Coronary artery (tissue), 2 donors: ENCODE data around the gene CEP120.

Experiments
- DNase-seq: peaks from one replicate; pipeline ENCODE4 v3.0.0-alpha.2; 2017; ENCODE audit warnings: low spot score
- H3K27ac ChIP-seq, 2 donors: fragments of 200-600 bp; sonication (generic); one replicate each; pipeline ENCODE4 v1.5.1; 2016 to 2019
- H3K4me3 ChIP-seq: fragments of 200-600 bp; sonication (generic); 2 replicates; pipeline ENCODE4 v1.5.1; 2016; ENCODE audit warnings: mild to moderate bottlenecking, moderate library complexity
- TF ChIP-seq, protein P1 (sequence below): fragments of 200-600 bp; sonication (generic); IDR thresholded peaks from one replicate; pipeline ENCODE4 v1.5.1; 2019; ENCODE audit warnings: antibody characterized with exemption

Gene CEP120

DNA sequence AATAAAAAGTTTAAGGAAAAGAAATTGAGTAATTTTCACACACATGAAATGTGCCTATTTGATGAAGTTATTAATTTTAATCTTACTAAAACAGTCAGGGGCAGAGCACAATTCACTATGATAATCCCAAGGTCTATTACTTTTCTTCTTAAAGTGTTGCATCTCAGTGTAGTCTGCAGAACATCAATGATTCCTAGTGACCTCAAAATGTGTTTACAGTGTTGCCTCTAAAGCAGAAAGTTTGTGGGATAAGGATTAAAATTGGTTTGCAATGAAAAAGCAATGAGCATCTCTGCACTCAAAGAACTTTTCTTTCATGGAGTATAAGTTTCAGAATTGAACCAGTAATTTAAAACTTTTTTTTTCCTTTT is 63.0 kb downstream of the CEP120 start:
- TF ChIP-seq, protein P1, sequence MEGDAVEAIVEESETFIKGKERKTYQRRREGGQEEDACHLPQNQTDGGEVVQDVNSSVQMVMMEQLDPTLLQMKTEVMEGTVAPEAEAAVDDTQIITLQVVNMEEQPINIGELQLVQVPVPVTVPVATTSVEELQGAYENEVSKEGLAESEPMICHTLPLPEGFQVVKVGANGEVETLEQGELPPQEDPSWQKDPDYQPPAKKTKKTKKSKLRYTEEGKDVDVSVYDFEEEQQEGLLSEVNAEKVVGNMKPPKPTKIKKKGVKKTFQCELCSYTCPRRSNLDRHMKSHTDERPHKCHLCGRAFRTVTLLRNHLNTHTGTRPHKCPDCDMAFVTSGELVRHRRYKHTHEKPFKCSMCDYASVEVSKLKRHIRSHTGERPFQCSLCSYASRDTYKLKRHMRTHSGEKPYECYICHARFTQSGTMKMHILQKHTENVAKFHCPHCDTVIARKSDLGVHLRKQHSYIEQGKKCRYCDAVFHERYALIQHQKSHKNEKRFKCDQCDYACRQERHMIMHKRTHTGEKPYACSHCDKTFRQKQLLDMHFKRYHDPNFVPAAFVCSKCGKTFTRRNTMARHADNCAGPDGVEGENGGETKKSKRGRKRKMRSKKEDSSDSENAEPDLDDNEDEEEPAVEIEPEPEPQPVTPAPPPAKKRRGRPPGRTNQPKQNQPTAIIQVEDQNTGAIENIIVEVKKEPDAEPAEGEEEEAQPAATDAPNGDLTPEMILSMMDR: no peak
- Histone ChIP-seq H3K4me3 (no peak overlapping the region), H3K27ac (no peak overlapping the region)
- DNase-seq: no peak

DNA sequence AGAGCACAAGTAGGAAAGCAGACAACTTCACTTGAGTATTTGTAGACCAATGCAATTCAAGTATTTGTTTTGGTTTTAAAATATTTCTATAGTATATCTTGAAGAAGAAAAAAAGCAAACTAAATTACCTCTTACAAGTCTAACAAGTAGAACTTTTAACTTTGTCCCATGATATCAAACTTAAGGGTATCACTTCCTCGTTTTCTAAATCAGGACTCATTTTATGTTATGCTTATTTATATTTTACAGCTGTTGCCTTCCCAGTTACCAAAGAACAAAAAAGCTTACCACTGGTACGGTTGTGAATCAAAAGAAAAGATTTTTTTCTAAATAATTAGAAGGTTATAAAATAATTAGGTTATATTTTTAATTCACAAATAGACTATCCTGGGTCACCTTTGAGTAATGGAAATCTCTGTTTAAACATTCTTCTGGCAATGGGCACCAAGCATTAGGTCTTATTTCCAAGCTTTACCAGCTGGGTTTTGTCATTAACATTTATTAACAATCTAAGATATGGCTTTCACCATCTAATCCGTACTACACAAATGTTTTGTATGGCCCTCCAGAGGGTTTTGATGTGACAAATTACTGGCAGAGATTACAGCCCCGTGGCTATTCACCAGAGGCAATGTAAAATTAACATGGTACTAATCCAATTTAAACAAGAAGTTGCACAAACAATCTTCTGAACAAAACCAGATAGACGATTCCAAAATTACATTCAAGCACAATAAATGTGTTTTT is 63.6 kb downstream of the CEP120 start:
- Histone ChIP-seq H3K4me3 (no peak overlapping the region), H3K27ac (no peak overlapping the region)
- TF ChIP-seq, protein P1: no peak
- DNase-seq: no peak

DNA sequence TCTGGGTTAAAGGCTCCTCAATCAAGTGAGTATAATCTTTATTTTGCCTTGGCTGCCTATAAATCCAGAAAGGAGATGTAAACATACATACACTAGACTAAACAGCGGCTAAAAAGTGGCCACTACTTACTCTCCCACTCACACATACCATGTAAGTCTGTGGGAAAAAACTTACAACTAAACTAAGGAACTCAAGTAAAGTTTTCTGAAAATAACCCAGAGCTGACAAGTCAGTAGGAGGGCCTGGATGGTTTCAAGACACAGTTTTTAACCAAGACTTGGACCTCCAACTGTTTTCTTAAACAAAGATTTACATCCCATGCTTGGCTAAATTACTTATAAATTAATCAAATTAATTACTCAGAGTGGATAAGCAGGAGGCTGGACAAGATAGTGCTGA is 64.5 kb downstream of the CEP120 start:
- TF ChIP-seq, protein P1: no peak
- no peak for DNase-seq
- Histone ChIP-seq H3K4me3 (no peak overlapping the region), H3K27ac (no peak overlapping the region)

DNA sequence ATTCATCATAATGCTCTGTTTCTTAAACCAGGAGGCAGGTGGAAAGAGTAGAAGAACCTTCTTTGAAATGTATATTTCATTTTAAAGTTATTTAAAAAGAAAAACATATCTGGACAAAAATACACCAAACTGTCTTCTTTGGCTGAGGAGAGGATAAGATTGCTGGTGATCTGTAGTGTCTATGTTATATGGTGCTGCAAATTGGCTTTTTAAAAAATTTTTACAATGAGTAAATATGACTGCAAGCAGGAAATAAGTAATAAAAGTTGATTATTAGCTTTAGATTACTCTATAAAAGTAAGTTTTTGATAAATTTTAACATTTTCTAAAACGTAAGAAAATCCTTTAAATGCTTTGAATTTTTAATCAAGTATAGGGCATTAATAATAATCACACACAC is 64.9 kb downstream of the CEP120 start:
- TF ChIP-seq, protein P1: no peak
- DNase-seq: no peak
- H3K27ac ChIP-seq: no peak overlapping the region
- no peak overlapping the region for H3K4me3 ChIP-seq

DNA sequence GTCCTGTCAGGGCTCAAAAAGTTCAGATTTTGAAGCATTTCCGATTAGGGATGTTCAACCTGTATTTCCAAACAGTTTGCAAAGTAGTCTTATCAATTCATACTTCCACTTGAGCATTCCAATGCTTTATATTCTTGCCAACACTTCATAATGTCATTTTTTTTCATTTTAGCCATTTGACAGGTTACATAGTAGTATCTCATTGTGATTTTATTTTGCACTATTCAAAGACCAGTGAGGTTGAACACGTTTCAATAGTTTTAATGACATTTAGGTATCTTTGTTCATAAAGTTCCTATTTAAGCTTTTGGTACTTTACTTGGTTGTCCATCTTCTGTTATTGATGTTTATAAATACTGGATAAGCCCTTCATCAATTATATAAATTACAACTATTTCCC is 71.4 kb downstream of the CEP120 start:
- DNase-seq: no peak
- TF ChIP-seq, protein P1: no peak
- H3K4me3 ChIP-seq: no peak overlapping the region
- no peak overlapping the region for H3K27ac ChIP-seq

DNA sequence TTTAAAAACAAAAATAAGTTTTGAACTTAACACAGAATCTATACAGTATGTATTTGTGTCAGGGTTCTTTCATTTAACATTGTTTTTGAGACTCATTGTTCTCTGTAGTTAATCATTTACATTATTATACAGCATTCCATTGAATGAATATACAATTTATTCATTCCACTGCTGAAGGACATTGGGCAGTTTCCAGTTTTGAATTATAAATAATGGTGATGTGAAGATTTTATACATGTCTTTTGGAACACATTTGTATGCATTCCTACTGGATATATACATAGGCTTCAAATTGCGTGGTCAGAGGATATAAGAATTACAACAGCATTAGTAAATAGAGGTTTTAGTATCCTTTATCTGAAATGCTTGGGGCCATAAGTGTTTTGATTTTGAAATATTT is 72.0 kb downstream of the CEP120 start:
- Histone ChIP-seq H3K4me3 (no peak overlapping the region), H3K27ac (no peak overlapping the region)
- TF ChIP-seq, protein P1: no peak
- no peak for DNase-seq

DNA sequence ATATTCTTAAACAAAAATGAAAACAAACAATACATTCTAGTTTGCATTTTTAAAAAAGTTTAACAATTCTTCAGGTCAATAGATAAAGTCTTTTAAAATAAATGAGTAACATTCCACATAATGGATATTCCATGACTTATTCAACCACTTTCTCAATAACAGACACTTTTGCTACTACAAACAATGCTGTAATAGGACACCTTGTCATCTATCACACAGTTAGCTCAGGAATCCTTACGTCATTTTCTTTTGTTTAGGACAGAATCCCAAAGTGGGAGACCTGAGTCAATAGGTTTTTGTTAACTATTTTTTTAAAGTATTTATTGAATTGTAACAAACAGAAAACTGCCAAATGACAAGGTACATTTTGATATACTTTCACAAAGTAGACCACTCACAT is 72.5 kb downstream of the CEP120 start:
- no peak overlapping the region for H3K27ac ChIP-seq
- no peak for DNase-seq
- TF ChIP-seq, protein P1: no peak
- H3K4me3 ChIP-seq: no peak overlapping the region
